Measurements from ENCODE around the gene METTL21A. TPM values are rescaled to one million over a fixed set of nuclear protein-coding genes. Genes with fewer than 3 reads are reported as not detected.
"Not testable (repeated sequence)": the region's sequence is repeated elsewhere in the genome, so short reads cannot be mapped to it uniquely, and the experiment has no call there.

The METTL21A gene
- total RNA-seq = 10 to 100 TPM; 25.6 to 29.5 TPM

GRCh38 chr2:207625014-207625907 is at the start of gene METTL21A:
TSS of gene METTL21A (minus strand) at chr2:207625394. CDS start at chr2:207624375, 1,019 bp downstream.
- DNase-seq (peak; percentile 97), ATAC-seq (peak; percentile 78)
- ChIA-PET CTCF (interaction anchor here (0.6 to 3.2 kb wide), 13 partner anchors 10 to 860 kb away, joined by 3 to 13 read pairs (median 3); partner anchors contain the start of genes CCNYL1, FASTKD2 and PLEKHM3), POLR2A (interaction anchor here (0.6 to 1.9 kb wide), 9 partner anchors 86 to 1683 kb away, joined by 3 to 10 read pairs (median 3); partner anchors contain the start of genes CCNYL1 and FZD5)
- Mint-ChIP-seq H3K4me1 (peaks cover 44% of the 10 kb centered on the region), H3K27me3 (no peaks in the 10 kb centered on the region), H3K4me3 (peak within 1 kb of the TSS; percentile 90), H3K36me3 (ENCODE audit: low read depth) (peaks cover 37% of the 10 kb centered on the region), H3K27ac (peak within 1 kb of the TSS; percentile 98), H3K9me3 (ENCODE audit: low read depth) (no peaks in the 10 kb centered on the region)
- intact Hi-C loops (cut with DNase I, micrococcal nuclease) = loop anchor here (1.0 to 10.0 kb wide), 12 partner anchors 64 to 1540 kb away; partner anchors contain the start of genes CCNYL1 (in 2 of the 2), CREB1 (in 2 of the 2), FASTKD2 (in 2 of the 2) and MDH1B (in 2 of the 2)

- intact Hi-C loops (cut with DNase I, micrococcal nuclease) = no loop called here
- Mint-ChIP-seq H3K9me3 (ENCODE audit: low read depth) (no peaks in the 10 kb centered on the region), H3K36me3 (ENCODE audit: low read depth) (no peaks in the 10 kb centered on the region), H3K27me3 (peaks cover 10% of the 10 kb centered on the region), H3K4me3 (no peak overlapping the region), H3K4me1 (no peaks in the 10 kb centered on the region), H3K27ac (no peak overlapping the region)
- CTCF ChIA-PET = no interaction called here
- POLR2A ChIA-PET = no interaction called here
- DNase-seq (no peak), ATAC-seq (no peak)
Measured at GRCh38 chr2:207674826-207675225, 49.6 kb upstream of the METTL21A start.

GRCh38 chr2:207674266-207674774 is 49.1 kb upstream of the METTL21A start:
- intact Hi-C loops (cut with DNase I, micrococcal nuclease) = no loop called here
- POLR2A ChIA-PET = no interaction called here

GRCh38 chr2:207673431-207673830 is 48.2 kb upstream of the METTL21A start:
- no peaks in the 10 kb centered on the region for H3K4me1 Mint-ChIP-seq
- POLR2A ChIA-PET = no interaction called here
- no peak overlapping the region for H3K4me3 Mint-ChIP-seq
- H3K27ac Mint-ChIP-seq = no peak overlapping the region
- no peaks in the 10 kb centered on the region for H3K9me3 Mint-ChIP-seq (ENCODE audit: low read depth)
- H3K36me3 Mint-ChIP-seq (ENCODE audit: low read depth) = no peaks in the 10 kb centered on the region
- CTCF ChIA-PET = no interaction called here
- peaks cover 6% of the 10 kb centered on the region for H3K27me3 Mint-ChIP-seq
- no peak for DNase-seq
- intact Hi-C loops (cut with DNase I, micrococcal nuclease) = no loop called here
- no peak for ATAC-seq

More at GRCh38 chr2:207674266-207674774, 49.1 kb upstream of the METTL21A start:
- Mint-ChIP-seq H3K36me3 (ENCODE audit: low read depth) (no peaks in the 10 kb centered on the region), H3K4me3 (no peak overlapping the region), H3K27me3 (peaks cover 6% of the 10 kb centered on the region), H3K9me3 (ENCODE audit: low read depth) (no peaks in the 10 kb centered on the region), H3K4me1 (no peaks in the 10 kb centered on the region), H3K27ac (no peak overlapping the region)
- DNase-seq (no peak), ATAC-seq (no peak)
- CTCF ChIA-PET = no interaction called here

- DNase-seq (no peak), ATAC-seq (no peak)
- Mint-ChIP-seq H3K27me3 (peaks cover 6% of the 10 kb centered on the region), H3K9me3 (ENCODE audit: low read depth) (no peaks in the 10 kb centered on the region), H3K4me1 (no peaks in the 10 kb centered on the region), H3K36me3 (ENCODE audit: low read depth) (no peaks in the 10 kb centered on the region), H3K4me3 (no peak overlapping the region), H3K27ac (no peak overlapping the region)
- ChIA-PET CTCF (no interaction called here), POLR2A (no interaction called here)
- intact Hi-C loops (cut with DNase I, micrococcal nuclease) = no loop called here
Measured at GRCh38 chr2:207670887-207671286, 45.7 kb upstream of the METTL21A start.

GRCh38 chr2:207663870-207664545 is 38.8 kb upstream of the METTL21A start:
- H3K4me3 Mint-ChIP-seq = no peak overlapping the region
- no peaks in the 10 kb centered on the region for H3K9me3 Mint-ChIP-seq (ENCODE audit: low read depth)
- no peak for DNase-seq
- H3K36me3 Mint-ChIP-seq (ENCODE audit: low read depth) = no peaks in the 10 kb centered on the region
- no peak for ATAC-seq
- CTCF ChIA-PET = interaction anchor here (0.5 to 0.6 kb wide), 2 partner anchors 94 to 116 kb away, joined by 3 read pairs; no protein-coding TSS in a partner anchor
- no peaks in the 10 kb centered on the region for H3K27me3 Mint-ChIP-seq
- intact Hi-C loops (cut with DNase I, micrococcal nuclease) = no loop called here
- no peak overlapping the region for H3K27ac Mint-ChIP-seq
- H3K4me1 Mint-ChIP-seq = peaks cover 3% of the 10 kb centered on the region
- POLR2A ChIA-PET = interaction anchor here (0.6 kb wide), 1 partner anchor 25 kb away, joined by 5 read pairs; no protein-coding TSS in a partner anchor

GRCh38 chr2:207662203-207662602 is 37.0 kb upstream of the METTL21A start:
- H3K9me3 Mint-ChIP-seq (ENCODE audit: low read depth) = no peaks in the 10 kb centered on the region
- ChIA-PET CTCF (no interaction called here), POLR2A (no interaction called here)
- H3K27me3 Mint-ChIP-seq = no peaks in the 10 kb centered on the region
- no peak overlapping the region for H3K27ac Mint-ChIP-seq
- ATAC-seq (peak; percentile 80), DNase-seq (peak; percentile 12)
- H3K4me1 Mint-ChIP-seq = peaks cover 3% of the 10 kb centered on the region
- intact Hi-C loops (cut with DNase I, micrococcal nuclease) = no loop called here
- no peak overlapping the region for H3K4me3 Mint-ChIP-seq
- no peaks in the 10 kb centered on the region for H3K36me3 Mint-ChIP-seq (ENCODE audit: low read depth)

- ATAC-seq = no peak
- POLR2A ChIA-PET = no interaction called here
Measured at GRCh38 chr2:207660994-207661393, 35.8 kb upstream of the METTL21A start.

GRCh38 chr2:207658156-207658555 is 33.0 kb upstream of the METTL21A start:
- Mint-ChIP-seq H3K4me1 (peaks cover 3% of the 10 kb centered on the region), H3K27ac (no peak overlapping the region), H3K9me3 (ENCODE audit: low read depth) (no peaks in the 10 kb centered on the region), H3K4me3 (no peak overlapping the region), H3K36me3 (ENCODE audit: low read depth) (no peaks in the 10 kb centered on the region), H3K27me3 (no peaks in the 10 kb centered on the region)
- ChIA-PET POLR2A (no interaction called here), CTCF (interaction anchor here (1.0 to 1.2 kb wide), 2 partner anchors 9 to 34 kb away, joined by 3 to 4 read pairs; no protein-coding TSS in a partner anchor)
- no peak for DNase-seq
- ATAC-seq = no peak
- intact Hi-C loops (cut with DNase I, micrococcal nuclease) = no loop called here

More at GRCh38 chr2:207660994-207661393, 35.8 kb upstream of the METTL21A start:
- intact Hi-C loops (cut with DNase I, micrococcal nuclease) = no loop called here
- Mint-ChIP-seq H3K9me3 (ENCODE audit: low read depth) (no peaks in the 10 kb centered on the region), H3K27me3 (no peaks in the 10 kb centered on the region), H3K27ac (no peak overlapping the region), H3K36me3 (ENCODE audit: low read depth) (no peaks in the 10 kb centered on the region), H3K4me1 (peaks cover 3% of the 10 kb centered on the region), H3K4me3 (no peak overlapping the region)
- CTCF ChIA-PET = interaction anchor here (0.6 kb wide), 1 partner anchor 235 kb away, joined by 3 read pairs; no protein-coding TSS in a partner anchor
- no peak for DNase-seq

- no peak for ATAC-seq
- DNase-seq = no peak
- no peak overlapping the region for H3K4me3 Mint-ChIP-seq
- POLR2A ChIA-PET = no interaction called here
- no peaks in the 10 kb centered on the region for H3K36me3 Mint-ChIP-seq (ENCODE audit: low read depth)
- no peaks in the 10 kb centered on the region for H3K4me1 Mint-ChIP-seq
- intact Hi-C loops (cut with DNase I, micrococcal nuclease) = no loop called here
- no peaks in the 10 kb centered on the region for H3K9me3 Mint-ChIP-seq (ENCODE audit: low read depth)
- CTCF ChIA-PET = no interaction called here
- no peak overlapping the region for H3K27ac Mint-ChIP-seq
- no peaks in the 10 kb centered on the region for H3K27me3 Mint-ChIP-seq
Measured at GRCh38 chr2:207655000-207655399, 29.8 kb upstream of the METTL21A start.

GRCh38 chr2:207646582-207646981 is 21.4 kb upstream of the METTL21A start:
- H3K9me3 Mint-ChIP-seq (ENCODE audit: low read depth); ATAC-seq; DNase-seq; CTCF ChIA-PET; H3K27ac Mint-ChIP-seq; H3K27me3 Mint-ChIP-seq; intact Hi-C loops (cut with DNase I, micrococcal nuclease); POLR2A ChIA-PET; H3K4me3 Mint-ChIP-seq; H3K36me3 Mint-ChIP-seq (ENCODE audit: low read depth); H3K4me1 Mint-ChIP-seq: not testable (repeated sequence)

All from activated CD4-positive, alpha-beta T cell treated with anti-CD3 and anti-CD28 coated beads for 36 hours (primary cell).